NCI-H748 (cell line): Measurements from ENCODE around the gene NDUFA11.
A peak's percentile ranks its signal among the peaks of the same experiment; 100 is the strongest.
"Not testable (repeated sequence)": the region's sequence is repeated elsewhere in the genome, so short reads cannot be mapped to it uniquely, and the experiment has no call there.

Source experiments
- DNase-seq: peaks from one replicate; lab custom pipeline; 2025; ENCODE audit not compliant: unreplicated experiment; lab: John Stamatoyannopoulos, UW

Gene NDUFA11

DNA sequence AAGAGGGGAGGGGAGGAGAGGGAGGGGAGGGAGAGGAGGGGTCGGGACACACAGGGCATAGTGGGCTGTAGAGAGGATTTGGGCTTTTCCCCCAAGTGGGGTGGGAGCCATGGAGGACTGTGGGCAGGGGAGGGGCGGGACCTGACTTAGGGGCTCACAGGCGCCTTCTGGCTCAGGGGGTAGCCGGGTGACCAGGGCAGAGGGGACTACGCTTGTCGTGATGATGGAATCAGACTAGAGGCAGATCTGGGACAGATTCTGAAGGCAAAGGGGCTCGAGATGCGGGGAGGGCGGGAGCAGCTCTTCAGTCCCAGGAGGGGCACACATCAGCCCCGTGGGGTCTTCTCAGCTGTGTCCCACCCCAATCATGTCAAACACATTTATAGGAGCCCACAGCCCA is 13.5 kb downstream of the NDUFA11 start:
- DNase-seq = no peak

DNA sequence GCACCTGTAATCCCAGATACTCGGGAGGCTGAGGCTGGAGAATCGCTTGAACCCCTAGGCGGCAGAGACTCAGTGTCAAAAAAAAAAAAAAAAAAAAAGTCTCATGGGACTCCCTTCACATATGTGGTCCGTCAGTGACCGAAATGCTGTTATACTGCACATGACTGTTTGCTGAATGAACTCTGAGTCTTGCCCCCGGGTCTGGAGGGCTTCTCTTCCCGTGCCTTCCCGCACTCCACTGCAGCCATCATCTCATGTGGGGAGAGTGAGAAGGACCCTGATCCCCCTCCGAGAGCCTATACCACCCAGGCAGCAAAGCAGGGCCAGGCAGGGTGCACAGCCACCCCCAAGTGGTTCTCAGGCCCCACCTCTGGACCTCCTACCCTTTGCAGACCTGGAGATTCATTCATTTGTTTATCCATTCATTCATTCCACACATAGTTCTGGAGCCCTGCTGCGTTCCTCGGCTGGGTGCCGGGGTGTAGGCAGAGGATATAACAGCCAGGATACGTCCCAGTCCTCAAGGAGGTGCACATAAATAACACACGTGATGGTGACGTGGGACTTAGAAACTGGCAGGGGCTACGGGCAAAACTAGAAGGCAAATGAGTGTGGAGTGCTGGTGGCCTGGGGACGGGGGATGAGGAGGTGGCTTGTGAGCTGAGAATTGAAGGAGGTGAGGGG is 14.2 kb downstream of the NDUFA11 start:
- DNase-seq = no peak

DNA sequence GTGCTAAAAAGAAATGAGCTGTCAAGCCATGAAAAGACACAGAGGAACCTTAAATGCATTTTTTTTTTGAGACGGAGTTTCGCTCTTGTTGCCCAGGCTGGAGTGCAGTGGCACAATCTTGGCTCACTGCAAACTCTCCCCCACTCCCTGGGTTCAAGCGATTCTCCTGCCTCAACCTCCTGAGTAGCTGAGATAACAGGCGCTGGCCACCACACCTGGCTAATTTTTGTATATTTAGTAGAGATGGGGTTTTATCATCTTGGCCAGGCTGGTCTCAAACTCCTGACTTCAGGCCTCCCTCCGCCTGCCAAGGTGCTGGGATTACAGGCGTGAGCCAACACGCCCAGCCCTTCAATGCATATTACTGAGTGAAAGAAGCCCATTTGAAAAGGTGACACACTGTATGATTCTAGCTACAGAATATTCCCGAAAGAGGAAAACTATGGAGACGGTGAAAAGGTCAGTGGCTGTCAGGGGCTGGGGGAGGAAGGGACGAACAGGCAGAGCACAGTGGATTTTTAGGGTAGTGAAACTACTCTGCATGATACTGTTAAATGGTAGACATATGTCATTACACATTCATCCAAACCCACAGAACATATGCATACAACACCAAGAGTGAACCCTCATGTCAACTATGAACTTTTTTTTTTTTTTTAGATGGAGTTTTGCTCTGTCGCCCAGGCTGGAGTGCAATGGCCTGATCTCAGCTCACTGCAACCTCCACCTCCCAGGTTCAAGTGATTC is 19.4 kb downstream of the NDUFA11 start:
- DNase-seq = not testable (repeated sequence)

DNA sequence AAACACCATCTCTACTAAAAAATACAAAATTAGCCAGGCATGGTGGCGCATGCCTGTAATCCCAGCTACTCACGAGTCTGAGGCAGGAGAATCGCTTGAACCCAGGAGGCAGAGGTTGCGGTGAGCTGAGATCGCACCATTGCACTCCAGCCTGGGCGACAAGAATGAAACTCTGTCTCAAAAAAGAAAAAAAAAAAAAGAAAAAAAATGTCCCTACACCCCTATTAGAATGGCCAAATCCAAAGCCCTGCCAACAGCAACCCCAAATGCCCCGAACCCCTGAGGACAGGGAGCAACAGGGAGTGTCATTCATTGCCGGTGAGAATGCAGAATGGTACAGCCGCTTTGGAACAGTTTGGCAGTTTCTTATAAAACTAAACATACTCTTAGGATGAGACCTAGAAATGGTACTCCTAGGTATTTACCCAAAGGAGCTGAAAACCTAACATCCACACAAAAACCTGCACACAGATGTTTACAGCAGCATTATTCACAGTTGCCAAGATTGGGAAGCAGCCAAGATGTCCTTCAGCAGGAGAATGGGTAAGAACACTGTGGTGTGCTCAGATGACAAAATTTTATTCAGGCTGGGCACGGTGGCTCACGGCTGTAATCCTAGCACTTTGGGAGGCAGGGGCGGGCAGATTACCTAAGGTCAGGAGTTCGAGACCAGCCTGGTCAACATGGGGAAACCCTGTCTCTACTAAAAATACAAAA is 20.3 kb downstream of the NDUFA11 start:
- not testable (repeated sequence) for DNase-seq

DNA sequence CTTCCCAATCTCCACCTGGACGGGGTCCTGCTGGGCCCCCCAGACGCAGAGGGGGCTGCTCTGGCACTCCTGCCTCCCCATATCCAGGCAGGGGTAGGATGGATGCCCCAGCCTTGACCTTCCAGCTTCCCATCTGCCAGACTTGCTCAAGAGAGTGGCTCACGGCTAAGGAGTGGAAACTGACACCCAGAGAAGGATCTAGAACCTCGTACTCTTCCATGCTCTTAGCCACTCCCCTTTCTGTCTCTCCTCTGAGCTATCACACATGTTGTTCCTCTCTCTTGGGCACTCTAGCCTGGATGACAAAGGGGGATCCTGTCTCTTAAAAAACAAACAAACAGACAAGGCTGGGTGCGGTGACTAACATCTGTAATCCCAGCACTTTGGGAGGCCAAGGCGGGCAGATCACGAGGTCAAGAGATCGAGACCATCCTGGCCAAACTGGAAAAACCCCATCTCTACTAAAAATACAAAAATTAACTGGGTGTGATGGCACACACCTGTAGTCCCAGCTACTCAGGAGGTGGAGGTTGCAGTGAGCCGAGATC is 21.1 kb downstream of the NDUFA11 start:
- no peak for DNase-seq

DNA sequence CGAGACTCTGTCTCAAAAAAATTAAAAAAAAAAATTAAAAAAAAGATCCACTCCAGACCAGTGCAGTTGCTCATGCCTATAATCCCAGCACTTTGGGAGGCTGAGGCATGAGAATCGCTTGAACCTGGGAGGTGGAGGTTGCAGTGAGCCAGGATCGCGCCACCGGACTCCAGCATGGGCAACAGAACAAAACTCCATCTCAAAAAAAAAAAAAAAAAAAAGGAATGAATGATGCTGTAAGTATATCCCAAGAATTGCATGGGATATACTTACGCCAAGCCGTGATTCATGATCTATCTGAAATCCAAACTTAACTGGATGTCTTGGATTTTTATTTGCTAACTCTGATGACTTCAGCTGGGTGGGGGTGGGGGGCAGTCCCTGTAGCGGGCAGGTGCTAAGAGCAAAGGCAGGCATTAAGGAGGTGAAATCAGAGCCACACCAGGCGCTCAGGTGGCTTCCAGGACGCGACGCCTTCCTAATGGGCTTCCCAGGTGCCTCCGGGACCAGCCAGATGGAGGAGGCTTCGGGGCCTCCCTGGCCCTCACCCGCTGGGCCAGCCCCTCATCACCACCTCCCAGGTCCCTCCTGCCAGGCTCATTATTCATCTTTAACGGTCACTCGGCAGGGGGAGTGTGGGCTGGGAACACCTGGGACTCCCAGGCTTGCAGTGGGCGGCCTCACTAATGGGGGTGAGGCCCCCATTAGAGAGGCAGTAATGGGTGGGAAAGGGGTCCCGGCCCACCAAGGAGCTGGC is 21.9 kb downstream of the NDUFA11 start:
- peak; percentile 24 for DNase-seq

DNA sequence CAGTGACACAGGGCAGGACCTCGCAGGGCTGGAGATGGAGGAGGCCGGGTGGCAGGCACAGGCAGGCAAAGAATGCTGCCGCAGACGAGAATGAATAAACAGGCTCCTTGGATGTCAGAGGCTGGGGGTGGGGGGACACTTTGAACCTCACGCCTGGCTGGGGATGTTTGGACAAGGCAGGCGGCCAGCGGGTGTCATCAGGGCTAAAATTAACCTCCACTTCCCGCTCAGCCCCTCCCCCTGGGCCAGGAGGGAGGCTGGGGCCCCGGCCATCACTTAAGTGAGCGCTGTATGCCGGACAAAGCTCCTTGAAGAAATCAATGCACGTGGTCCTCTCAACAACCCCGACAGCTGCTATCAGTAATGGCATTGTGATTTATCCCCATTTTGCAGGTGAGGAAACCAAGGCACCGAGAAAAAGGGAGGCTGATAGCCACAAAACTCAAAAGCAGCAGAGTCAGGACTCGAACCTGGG is 22.9 kb downstream of the NDUFA11 start:
- DNase-seq = no peak

DNA sequence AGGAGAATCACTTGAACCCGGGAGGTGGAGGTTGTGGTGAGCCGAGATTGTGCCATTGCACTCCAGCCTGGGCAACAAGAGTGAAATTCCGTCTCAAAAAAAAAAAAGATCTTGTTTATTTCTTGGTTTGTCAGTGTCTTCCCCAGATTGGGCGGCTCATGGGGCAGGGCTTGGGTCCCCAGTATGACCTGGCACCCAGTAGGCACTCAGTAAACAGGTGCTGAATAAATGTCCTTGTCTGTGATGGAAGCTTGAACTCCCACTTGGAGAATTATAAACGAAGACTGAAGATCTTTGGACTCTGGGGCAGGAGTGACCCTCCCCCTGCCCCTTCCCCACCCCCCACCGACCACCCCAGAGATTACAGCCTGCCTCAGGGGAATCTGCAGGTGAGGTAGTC is 23.4 kb downstream of the NDUFA11 start:
- DNase-seq = no peak

DNA sequence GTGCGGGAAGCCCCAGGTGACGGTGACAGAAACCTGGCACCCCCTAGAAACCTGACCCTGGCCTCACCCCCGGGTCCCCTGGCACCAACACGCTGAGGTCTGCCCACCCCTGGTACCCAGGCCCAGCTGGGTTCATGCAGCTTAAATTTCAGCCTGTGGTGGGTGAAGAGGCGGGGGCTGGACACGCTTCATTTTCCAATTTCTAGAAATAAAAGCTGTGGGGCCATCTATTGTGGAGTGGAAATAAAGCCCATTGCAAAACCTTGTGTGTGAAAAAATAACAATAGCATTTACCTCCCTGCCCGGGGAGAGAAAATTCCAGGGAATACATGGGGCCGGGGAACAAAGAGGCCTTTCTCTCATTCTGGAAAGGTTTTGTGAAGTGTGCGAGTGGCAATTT is 25.7 kb downstream of the NDUFA11 start:
- DNase-seq = no peak

DNA sequence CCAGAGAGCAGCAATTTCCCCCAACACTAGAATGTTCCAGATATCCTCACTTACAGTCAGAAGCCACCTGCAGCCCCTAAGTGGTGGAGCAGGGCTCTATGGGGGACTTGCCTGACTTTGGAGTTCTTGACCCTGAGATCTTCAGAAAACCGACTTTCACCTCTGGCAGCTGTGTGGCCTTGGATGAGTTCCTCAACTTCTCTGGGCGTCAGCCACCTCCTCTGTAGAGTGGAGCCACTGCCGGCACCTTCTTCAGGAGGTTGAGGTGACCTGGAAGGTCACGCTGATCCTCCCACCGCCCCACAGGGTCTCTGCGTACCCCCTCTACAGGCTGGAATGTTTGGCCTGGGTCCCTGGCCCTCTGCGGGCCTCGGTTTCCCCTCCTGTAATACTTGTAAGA is 26.2 kb downstream of the NDUFA11 start:
- DNase-seq = no peak

DNA sequence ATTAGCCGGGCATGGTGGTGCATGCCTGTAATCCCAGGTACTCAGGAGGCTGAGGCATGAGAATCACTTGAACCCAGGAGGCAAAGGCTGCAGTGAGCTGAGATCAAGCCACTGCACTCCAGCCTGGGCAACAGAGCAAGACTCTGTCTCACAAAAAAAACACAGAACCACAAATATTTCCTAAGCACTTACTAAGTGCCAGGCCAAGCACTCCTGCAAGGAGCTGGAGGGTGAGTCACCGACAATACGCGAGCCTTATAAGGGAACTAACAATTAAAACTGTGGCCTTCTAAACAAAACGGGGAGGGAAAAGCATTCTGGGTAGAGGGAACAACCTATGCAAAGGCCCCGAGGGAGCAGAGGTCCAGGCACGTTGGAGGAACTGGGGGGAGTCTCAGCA is 29.1 kb downstream of the NDUFA11 start:
- DNase-seq = not testable (repeated sequence)

DNA sequence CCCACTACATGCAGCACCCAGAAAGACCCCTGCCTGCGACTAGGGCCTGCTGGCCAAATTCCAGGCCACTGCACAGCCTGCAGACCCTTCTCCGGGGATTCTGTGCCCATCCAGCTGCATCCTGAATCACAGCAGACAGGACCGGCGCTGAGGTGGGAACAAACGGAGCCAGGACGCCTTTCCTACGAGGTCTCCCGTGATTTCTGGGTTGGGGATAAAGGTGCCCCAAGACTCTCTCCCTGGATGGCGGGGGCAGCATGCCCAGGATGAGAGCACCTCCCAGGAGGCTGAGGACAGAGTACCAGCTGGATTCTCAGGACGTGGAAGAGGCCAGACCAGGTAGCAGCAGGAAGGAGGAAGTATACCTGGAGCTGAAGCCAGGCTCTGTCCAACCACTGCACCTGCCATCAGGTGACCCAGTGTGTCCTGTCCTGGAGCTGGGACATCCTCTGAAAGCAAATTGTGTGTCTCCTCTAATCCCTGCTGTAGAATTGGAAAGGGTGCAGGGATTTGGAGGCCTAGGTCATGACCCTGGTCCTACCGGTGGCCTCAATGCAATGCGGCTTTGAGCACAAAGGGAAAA is 29.9 kb downstream of the NDUFA11 start:
- no peak for DNase-seq

DNA sequence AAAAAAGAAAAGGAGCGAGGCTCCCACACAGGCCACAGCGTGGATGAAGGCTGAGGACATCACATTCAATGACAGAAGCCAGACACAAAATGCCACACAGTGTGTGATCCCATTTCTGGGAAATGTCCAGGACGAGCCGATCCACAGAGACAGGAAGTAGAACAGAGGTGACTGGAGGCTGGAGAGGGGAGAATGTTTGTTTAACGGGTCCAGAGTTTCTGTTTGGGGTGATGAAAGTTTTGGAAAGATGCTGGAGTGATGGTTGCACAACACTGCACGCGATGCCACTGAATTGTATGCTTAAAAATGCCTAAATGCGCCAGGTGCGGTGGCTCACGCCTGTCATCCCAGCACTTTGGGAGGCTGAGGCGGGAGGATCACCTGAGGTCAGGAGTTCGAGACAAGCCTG is 32.6 kb downstream of the NDUFA11 start:
- DNase-seq = no peak

DNA sequence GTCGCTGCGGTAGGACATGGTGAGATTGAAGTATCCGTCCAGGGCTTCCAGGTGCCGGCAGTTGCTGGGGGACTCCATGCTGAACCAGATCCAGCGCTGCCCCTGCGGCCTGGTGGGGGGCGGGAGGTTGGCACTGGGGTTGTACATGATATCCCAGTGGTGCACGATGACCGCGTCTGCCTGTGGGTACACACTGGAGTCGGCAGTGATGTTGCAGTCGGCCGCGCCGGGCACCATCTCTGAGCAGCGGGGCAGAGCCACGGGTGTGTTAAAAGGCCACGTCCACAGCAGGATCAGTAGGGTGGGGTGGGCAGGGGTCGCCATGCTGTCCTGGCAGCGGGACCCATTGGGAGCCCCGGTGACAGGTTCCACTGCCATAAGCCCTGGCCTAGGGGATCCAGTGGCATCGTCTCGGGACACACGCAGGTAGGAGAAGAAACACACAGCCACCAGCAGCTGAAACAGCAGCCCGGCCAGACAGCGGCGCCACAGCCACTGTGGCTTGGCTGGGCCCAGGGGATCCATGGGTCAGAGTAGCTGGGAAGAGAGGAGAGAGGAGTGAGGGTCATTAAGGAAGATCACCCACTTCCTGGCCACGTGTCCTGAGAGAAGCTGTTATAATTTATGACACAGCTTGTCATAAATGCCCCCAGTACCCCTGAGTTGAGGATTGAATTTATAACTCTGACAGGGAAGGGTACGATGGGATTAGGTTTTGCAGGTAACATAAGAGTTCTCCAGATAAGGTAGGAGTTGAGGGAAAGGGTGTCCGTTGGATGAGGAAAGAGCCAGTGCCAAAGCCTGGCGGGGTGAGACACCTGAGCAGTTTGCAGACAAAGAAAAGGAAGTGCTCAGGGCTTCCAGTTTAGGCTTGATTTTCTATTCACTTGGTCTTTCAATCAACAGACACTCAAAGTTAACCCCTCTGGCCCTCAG is 36.1 kb downstream of the NDUFA11 start:
- no peak for DNase-seq

DNA sequence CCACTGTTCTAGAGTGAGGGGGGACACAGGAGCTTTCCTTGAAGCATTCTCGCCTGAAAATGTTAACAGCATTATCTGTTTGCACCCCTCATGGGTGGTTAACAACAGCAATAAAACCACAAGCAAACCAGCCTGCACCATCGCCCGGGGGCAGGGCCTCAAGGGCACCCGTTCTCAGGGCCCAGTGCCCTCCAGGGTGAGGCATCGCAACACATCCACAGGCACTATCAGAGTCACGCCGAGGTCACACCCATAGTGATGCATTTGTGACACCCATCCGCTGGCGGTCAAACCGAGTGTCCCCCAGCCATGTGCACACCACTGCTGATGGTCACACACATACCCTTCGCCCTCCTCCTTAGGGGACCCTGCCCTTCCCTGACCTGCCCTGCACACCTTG is 37.8 kb downstream of the NDUFA11 start:
- DNase-seq = no peak

DNA sequence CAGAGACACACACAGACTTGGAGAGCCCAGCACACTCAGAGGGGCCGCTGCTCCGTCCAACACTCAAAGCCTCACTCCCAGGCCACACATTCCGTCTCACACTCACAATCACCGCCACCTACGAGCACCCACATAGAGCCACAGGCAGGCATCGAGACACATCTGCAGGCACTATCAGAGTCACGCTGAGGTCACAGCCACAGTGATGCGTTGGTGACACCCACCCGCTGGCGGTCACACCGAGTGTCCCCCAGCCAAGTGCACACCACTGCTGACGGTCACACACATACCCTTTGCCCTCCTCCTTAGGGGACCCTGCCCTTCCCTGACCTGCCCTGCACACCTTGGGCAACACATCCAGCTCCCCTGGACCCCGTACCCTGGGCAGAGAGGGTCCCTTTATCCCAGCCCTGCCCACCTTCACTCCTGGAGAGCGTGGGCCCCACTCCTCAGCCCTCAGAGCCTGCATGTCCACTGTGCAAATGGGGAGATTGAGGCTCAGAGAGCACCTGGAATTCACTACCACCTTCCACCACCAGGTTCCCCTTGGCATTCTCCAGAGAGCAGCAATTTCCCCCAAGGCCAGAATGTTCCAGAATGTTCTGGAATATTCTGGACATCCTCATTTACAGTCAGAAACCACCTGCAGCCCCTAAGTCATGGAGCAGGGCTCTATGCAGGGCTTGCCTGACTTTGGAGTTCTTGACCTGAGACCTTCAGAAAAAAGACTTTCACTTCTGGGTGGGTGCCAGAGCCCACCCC is 38.7 kb downstream of the NDUFA11 start:
- DNase-seq = no peak

DNA sequence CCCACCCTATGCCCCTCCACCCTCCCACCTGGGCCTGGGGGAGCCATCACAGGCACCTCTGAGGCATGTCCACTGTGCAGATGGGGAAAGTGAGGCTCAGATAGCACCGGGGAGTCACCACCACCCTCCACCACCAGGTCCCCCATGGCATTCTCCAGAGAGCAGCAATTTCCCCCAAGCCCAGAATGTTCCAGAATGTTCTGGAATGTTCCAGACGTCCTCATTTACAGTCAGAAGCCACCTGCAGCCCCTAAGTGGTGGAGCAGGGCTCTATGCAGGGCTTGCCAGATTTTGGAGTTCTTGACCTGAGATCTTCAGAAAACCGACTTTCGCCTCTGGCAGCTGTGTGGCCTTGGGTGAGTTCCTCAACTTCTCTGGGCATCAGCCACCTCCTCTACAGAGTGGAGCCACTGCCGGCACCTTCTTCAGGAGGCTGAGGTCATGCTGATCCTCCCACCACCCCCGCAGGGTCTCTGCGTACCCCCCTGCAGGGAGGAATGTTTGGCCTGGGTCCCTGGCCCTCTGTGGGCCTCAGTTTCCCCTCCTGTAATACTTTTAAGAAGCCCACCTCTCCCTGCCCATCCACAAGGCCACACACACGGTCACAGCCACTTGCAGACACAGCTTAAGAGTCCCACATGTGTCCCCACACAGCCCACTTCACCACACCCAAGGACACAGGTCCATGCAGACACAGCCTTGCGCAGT is 39.4 kb downstream of the NDUFA11 start:
- DNase-seq = no peak

DNA sequence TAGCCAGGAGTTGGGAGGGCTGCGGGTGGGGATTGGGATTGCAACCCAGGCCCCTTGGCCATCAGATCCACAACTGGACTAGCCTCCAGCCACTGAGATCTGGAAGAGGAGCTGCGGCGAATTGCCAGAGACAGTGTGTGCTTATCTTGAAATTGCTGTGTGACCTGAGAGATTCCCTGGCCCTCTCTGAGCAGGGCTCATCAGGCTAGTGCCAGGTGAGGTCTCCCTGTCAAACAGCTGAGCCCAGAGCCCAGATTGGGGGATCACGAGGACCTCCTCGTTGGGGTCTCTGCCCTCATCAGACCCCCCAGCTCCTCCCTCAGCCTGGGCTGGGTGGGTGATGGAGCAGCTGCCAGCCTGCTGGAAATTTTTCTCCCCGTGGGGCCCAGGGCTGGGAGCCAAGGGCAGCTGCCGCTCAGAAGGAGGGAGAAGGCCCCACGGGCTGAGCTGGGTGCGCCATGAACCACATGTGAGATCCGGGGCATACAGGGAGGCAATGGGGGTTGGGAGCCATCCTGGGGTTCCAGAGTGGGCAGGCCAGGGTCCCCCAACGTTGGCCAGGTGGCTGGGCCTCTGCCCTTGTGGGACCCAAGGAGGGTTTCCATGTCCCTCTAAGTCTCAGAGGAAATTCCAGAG is 40.4 kb downstream of the NDUFA11 start:
- no peak for DNase-seq
